Neural cell (in vitro differentiated cells): Measurements from ENCODE around the gene GSE1. TPM values are rescaled to one million over a fixed set of nuclear protein-coding genes. Genes with fewer than 3 reads are reported as not detected.
A peak's percentile ranks its signal among the peaks of the same experiment; 100 is the strongest.

Experiments used
- H2AFZ ChIP-seq: fragments of 200-600, 300-800 bp; sonication (generic), shearing (Covaris generic); 2 replicates; pipeline ENCODE4 v1.6.0; 2014; ENCODE audit warnings: low read depth, mild to moderate bottlenecking, antibody characterized with exemption, low read length, moderate library complexity
- H3F3A ChIP-seq: fragments of 200-600 bp; shearing (Covaris generic); 2 replicates; pipeline ENCODE4 v1.6.1; 2016; ENCODE audit warnings: mild to moderate bottlenecking, moderate library complexity, mixed read lengths, antibody characterized with exemption, low read length; ENCODE audit not compliant: insufficient read depth, poor library complexity, severe bottlenecking
- H3K27ac ChIP-seq: fragments of 200-600, 300-800 bp; sonication (generic), shearing (Covaris generic); 2 replicates; pipeline ENCODE4 v1.5.1; 2014; ENCODE audit warnings: mild to moderate bottlenecking, low read length, moderate library complexity
- H3K27me3 ChIP-seq: fragments of 300-800, 200-600 bp; sonication (generic), shearing (Covaris generic); 2 replicates; pipeline ENCODE4 v1.6.0; 2014; ENCODE audit warnings: mild to moderate bottlenecking, low read depth, low read length, moderate library complexity; ENCODE audit not compliant: insufficient read depth
- H3K36me3 ChIP-seq: fragments of 300-800, 200-600 bp; sonication (generic), shearing (Covaris generic); 2 replicates; pipeline ENCODE4 v1.5.1; 2014; ENCODE audit warnings: mild to moderate bottlenecking, antibody characterized with exemption, low read length, moderate library complexity; ENCODE audit not compliant: insufficient read depth
- H3K4me2 ChIP-seq: fragments of 300-800, 200-600 bp; sonication (generic), shearing (Covaris generic); 2 replicates; pipeline ENCODE4 v1.6.0; 2014; ENCODE audit warnings: mild to moderate bottlenecking, low read length
- H3K4me3 ChIP-seq: fragments of 300-800, 200-600 bp; sonication (generic), shearing (Covaris generic); 2 replicates; pipeline ENCODE4 v1.5.1; 2014; ENCODE audit warnings: mild to moderate bottlenecking, low read length, moderate library complexity
- H3K79me2 ChIP-seq: fragments of 200-600 bp; shearing (Covaris generic); replicated peaks from 2 replicates; pipeline ENCODE4 v1.6.0; 2014; ENCODE audit warnings: mild to moderate bottlenecking, low read length, moderate library complexity; ENCODE audit not compliant: insufficient read depth
- H3K9ac ChIP-seq: fragments of 300-800, 200-600 bp; sonication (generic), shearing (Covaris generic); 2 replicates; pipeline ENCODE4 v1.6.1; 2016; ENCODE audit warnings: mild to moderate bottlenecking, low read length, mixed read lengths
- H3K9me2 ChIP-seq: fragments of 200-600 bp; shearing (Covaris generic); 2 replicates; pipeline ENCODE4 v1.6.1; 2016; ENCODE audit warnings: mild to moderate bottlenecking, low read length, mixed read lengths; ENCODE audit not compliant: insufficient read depth
- H3K9me3 ChIP-seq: fragments of 200-600, 300-800 bp; sonication (generic), shearing (Covaris generic); 2 replicates; pipeline ENCODE4 v1.6.1; 2016; ENCODE audit warnings: mild to moderate bottlenecking, mixed run types, low read length, moderate library complexity, mixed read lengths
- H4K20me1 ChIP-seq: fragments of 200-600 bp; shearing (Covaris generic); 2 replicates; pipeline ENCODE4 v1.6.1; 2016; ENCODE audit warnings: mild to moderate bottlenecking, mixed run types; ENCODE audit not compliant: insufficient read depth
- CTCF ChIP-seq: fragments of 450-650 bp; IDR thresholded peaks from 2 replicates; pipeline ENCODE4 v1.5.1; 2014; ENCODE audit warnings: antibody characterized with exemption, mild to moderate bottlenecking, moderate library complexity; ENCODE audit not compliant: poor library complexity, severe bottlenecking
- EP300 ChIP-seq: fragments of 450-650 bp; conservative IDR thresholded peaks from 2 replicates; pipeline ENCODE4 v1.6.1; 2014; ENCODE audit warnings: antibody characterized with exemption, mild to moderate bottlenecking, moderate library complexity; ENCODE audit not compliant: poor library complexity, severe bottlenecking
- EZH2 ChIP-seq: fragments of 200-600, 300-800 bp; shearing (Covaris generic), sonication (generic); IDR thresholded peaks from 2 replicates; pipeline ENCODE4 v1.6.1; 2014; ENCODE audit warnings: antibody characterized with exemption, low read length, borderline replicate concordance, mild to moderate bottlenecking; ENCODE audit not compliant: insufficient read depth, poor library complexity, severe bottlenecking
- MXI1 ChIP-seq: fragments of 450-650 bp; conservative IDR thresholded peaks from 2 replicates; pipeline ENCODE4 v1.6.1; 2014; ENCODE audit warnings: antibody characterized with exemption, mild to moderate bottlenecking; ENCODE audit not compliant: poor library complexity, severe bottlenecking
- POLR2AphosphoS5 ChIP-seq: IDR thresholded peaks from 2 replicates; pipeline ENCODE4 v1.6.1; 2012
- RAD21 ChIP-seq: fragments of 450-650 bp; conservative IDR thresholded peaks from 2 replicates; pipeline ENCODE4 v1.6.1; 2014; ENCODE audit warnings: antibody characterized with exemption, mild to moderate bottlenecking, moderate library complexity
- REST ChIP-seq: IDR thresholded peaks from 2 replicates; pipeline ENCODE4 v1.6.1; 2012; ENCODE audit warnings: borderline replicate concordance
- SMC3 ChIP-seq: fragments of 450-650 bp; conservative IDR thresholded peaks from 2 replicates; pipeline ENCODE4 v1.6.1; 2014; ENCODE audit warnings: antibody characterized with exemption, mild to moderate bottlenecking, moderate library complexity; ENCODE audit not compliant: poor library complexity
- TAF1 ChIP-seq: IDR thresholded peaks from 2 replicates; pipeline ENCODE4 v1.6.1; 2012; ENCODE audit warnings: low read depth
- polyA plus RNA-seq: library from polyadenylated mRNA; depleted of rRNA; stranded (reverse); fragments of >200 nt; gene quantifications from 2 replicates; pipeline ENCODE4 v1.2.3, GENCODE V29; 2014

GSE1 gene
- polyA plus RNA-seq, 1 donor from 2014 or later = 35.6 TPM

- H2AFZ ChIP-seq = no peak overlapping the region
- H4K20me1 ChIP-seq = no peaks in the 10 kb centered on the region
- no peak overlapping the region for H3K27ac ChIP-seq
- H3K9ac ChIP-seq = no peak overlapping the region
- H3K9me3 ChIP-seq = no peaks in the 10 kb centered on the region
- no peaks in the 10 kb centered on the region for H3F3A ChIP-seq
- no peak overlapping the region for H3K4me3 ChIP-seq
- H3K9me2 ChIP-seq = no peaks in the 10 kb centered on the region
- no peaks in the 10 kb centered on the region for H3K27me3 ChIP-seq
- no peaks in the 10 kb centered on the region for H3K36me3 ChIP-seq
- peaks cover 4% of the 10 kb centered on the region for H3K79me2 ChIP-seq
- H3K4me2 ChIP-seq = no peak overlapping the region
- TF ChIP-seq TAF1 = no peak
- TF ChIP-seq EZH2 = no peak
- no peak for TF ChIP-seq SMC3
- TF ChIP-seq CTCF = no peak
- no peak for TF ChIP-seq EP300
- no peak for TF ChIP-seq POLR2AphosphoS5
- TF ChIP-seq MXI1 = no peak
- no peak for TF ChIP-seq REST
- TF ChIP-seq RAD21 = no peak
Measured at GRCh38 chr16:85686912-85687591, 73.9 kb downstream of the GSE1 start.

- Histone ChIP-seq H3K27ac (no peak overlapping the region), H3K9me2 (no peaks in the 10 kb centered on the region), H3F3A (no peaks in the 10 kb centered on the region), H3K9ac (no peak overlapping the region), H2AFZ (no peak overlapping the region), H3K36me3 (no peaks in the 10 kb centered on the region), H4K20me1 (no peaks in the 10 kb centered on the region), H3K4me2 (no peak overlapping the region), H3K79me2 (peaks cover 4% of the 10 kb centered on the region), H3K4me3 (peak overlapping the region; percentile 88), H3K9me3 (no peaks in the 10 kb centered on the region), H3K27me3 (no peaks in the 10 kb centered on the region)
- no peak for TF ChIP-seq TAF1
- no peak for TF ChIP-seq RAD21
- no peak for TF ChIP-seq POLR2AphosphoS5
- TF ChIP-seq EP300 = no peak
- TF ChIP-seq CTCF = no peak
- no peak for TF ChIP-seq EZH2
- no peak for TF ChIP-seq MXI1
- no peak for TF ChIP-seq SMC3
- TF ChIP-seq REST = no peak
Measured at GRCh38 chr16:85687651-85688471, 74.7 kb downstream of the GSE1 start.
